ENCODE measurements around the gene FBLN7.

- no peak for TF ChIP-seq CTCF (conservative IDR thresholded peaks at IDR 0.05; ENCODE audit: low read depth, low read length)
- TF ChIP-seq EZH2 (IDR thresholded peaks at IDR 0.05; ENCODE audit: borderline replicate concordance, low read depth, low read length, poor library complexity, severe bottlenecking), result no peak
These were observed 22.4 kb downstream of the FBLN7 start for GRCh38 chr2:112160283-112161250.
